OCI-LY7 (cell line): ENCODE results near the gene DGKZ. TPM values are rescaled to one million over a fixed set of nuclear protein-coding genes. Genes with fewer than 3 reads are reported as not detected.

ENCODE experiments used
- BruUV-seq: library from RNA; stranded (reverse); fragments of 400-500 nt; replicated peaks from 2 replicates; lab custom pipeline; 2021; lab: Mats Ljungman, UMichigan
- CTCF ChIA-PET: fragments of 300-600 bp; sonication (Branson Sonifier 250); formaldehyde crosslinking; loops from one replicate; lab custom pipeline; 2022; ENCODE audit warnings: antibody characterized with exemption; ENCODE audit not compliant: unreplicated experiment; lab: Charles Lee
- POLR2A ChIA-PET: fragments of 300-600 bp; sonication (Branson Sonifier 250); formaldehyde crosslinking; loops from one replicate; lab custom pipeline; 2022; ENCODE audit warnings: antibody characterized with exemption; lab: Charles Lee
- DNase-seq: peaks from one replicate; pipeline ENCODE4 v3.0.0-alpha.2; 2015; ENCODE audit warnings: low spot score
- H2AFZ ChIP-seq: fragments of 200-600 bp; sonication (generic), shearing (Covaris generic); 2 replicates; pipeline ENCODE4 v1.6.1; 2014; ENCODE audit warnings: mild to moderate bottlenecking, antibody characterized with exemption, low read length, moderate library complexity
- H3K27ac ChIP-seq: fragments of 200-600 bp; sonication (generic); 2 replicates; pipeline ENCODE4 v1.5.1; 2014; ENCODE audit warnings: mixed run types, low read depth, mild to moderate bottlenecking, moderate library complexity, low read length, inconsistent platforms; ENCODE audit not compliant: poor library complexity, severe bottlenecking
- H3K36me3 ChIP-seq: fragments of 200-600 bp; sonication (generic); 2 replicates; pipeline ENCODE4 v1.6.1; 2014; ENCODE audit warnings: mild to moderate bottlenecking, antibody characterized with exemption, low read length, moderate library complexity, mixed read lengths; ENCODE audit not compliant: insufficient read depth
- H3K4me1 ChIP-seq: fragments of 200-600 bp; sonication (generic); 2 replicates; pipeline ENCODE4 v1.5.1; 2014; ENCODE audit warnings: mild to moderate bottlenecking, low read length; ENCODE audit not compliant: insufficient read depth, poor library complexity, severe bottlenecking
- H3K4me2 ChIP-seq: fragments of 200-600 bp; sonication (generic); 2 replicates; pipeline ENCODE4 v1.6.1; 2014; ENCODE audit warnings: mild to moderate bottlenecking, low read length
- H3K4me3 ChIP-seq: fragments of 200-600 bp; sonication (generic); 2 replicates; pipeline ENCODE4 v1.5.1; 2014; ENCODE audit warnings: mild to moderate bottlenecking, low read depth, low read length; ENCODE audit not compliant: poor library complexity, severe bottlenecking
- H3K79me2 ChIP-seq: fragments of 200-600 bp; sonication (generic); 2 replicates; pipeline ENCODE4 v1.6.1; 2016; ENCODE audit warnings: low read depth, mild to moderate bottlenecking, low read length, moderate library complexity, mixed read lengths; ENCODE audit not compliant: insufficient read depth
- H3K9me2 ChIP-seq: fragments of 200-600 bp; sonication (generic); 2 replicates; pipeline ENCODE4 v1.6.1; 2016; ENCODE audit warnings: mild to moderate bottlenecking, low read length, mixed read lengths; ENCODE audit not compliant: insufficient read depth
- H3K9me3 ChIP-seq: fragments of 200-600 bp; sonication (generic); 2 replicates; pipeline ENCODE4 v1.6.1; 2014; ENCODE audit warnings: mild to moderate bottlenecking, mixed run types, low read length, mixed read lengths
- H4K20me1 ChIP-seq: fragments of 200-600 bp; sonication (generic); 2 replicates; pipeline ENCODE4 v1.6.1; 2014; ENCODE audit warnings: mild to moderate bottlenecking, antibody characterized with exemption, low read length, moderate library complexity, mixed read lengths; ENCODE audit not compliant: insufficient read depth
- EZH2phosphoT487 ChIP-seq: fragments of 200-600 bp; sonication (generic); IDR thresholded peaks from 2 replicates; pipeline ENCODE4 v1.6.1; 2018; ENCODE audit warnings: low read depth, borderline replicate concordance, mild to moderate bottlenecking, mixed run types, antibody characterized with exemption, low read length, moderate library complexity, mixed read lengths
- intact Hi-C: fragments of 100-400 bp; cut with micrococcal nuclease; formaldehyde crosslinking; loops from one replicate; pipeline ENCODE4 v1.10.0; 2022; ENCODE audit not compliant: unreplicated experiment
- total RNA-seq, 2 experiments: library from RNA; depleted of rRNA in 1 of 2; stranded (reverse); fragments of >200 nt in 1 of 2; shearing (Covaris generic) in 1 of 2; gene quantifications; 2 replicates each; pipeline ENCODE4 v1.2.3, GENCODE V29; 2014 to 2022
- TF ChIP-seq, protein P1 (sequence below): fragments of 200-600 bp; sonication (generic); conservative IDR thresholded peaks from 2 replicates; pipeline ENCODE4 v1.5.1; 2014; ENCODE audit warnings: mild to moderate bottlenecking, antibody characterized with exemption, low read length, moderate library complexity, mixed read lengths

DGKZ gene
- total RNA-seq, 2 experiments from 2014 or later, result 134 to 141 TPM

DNA sequence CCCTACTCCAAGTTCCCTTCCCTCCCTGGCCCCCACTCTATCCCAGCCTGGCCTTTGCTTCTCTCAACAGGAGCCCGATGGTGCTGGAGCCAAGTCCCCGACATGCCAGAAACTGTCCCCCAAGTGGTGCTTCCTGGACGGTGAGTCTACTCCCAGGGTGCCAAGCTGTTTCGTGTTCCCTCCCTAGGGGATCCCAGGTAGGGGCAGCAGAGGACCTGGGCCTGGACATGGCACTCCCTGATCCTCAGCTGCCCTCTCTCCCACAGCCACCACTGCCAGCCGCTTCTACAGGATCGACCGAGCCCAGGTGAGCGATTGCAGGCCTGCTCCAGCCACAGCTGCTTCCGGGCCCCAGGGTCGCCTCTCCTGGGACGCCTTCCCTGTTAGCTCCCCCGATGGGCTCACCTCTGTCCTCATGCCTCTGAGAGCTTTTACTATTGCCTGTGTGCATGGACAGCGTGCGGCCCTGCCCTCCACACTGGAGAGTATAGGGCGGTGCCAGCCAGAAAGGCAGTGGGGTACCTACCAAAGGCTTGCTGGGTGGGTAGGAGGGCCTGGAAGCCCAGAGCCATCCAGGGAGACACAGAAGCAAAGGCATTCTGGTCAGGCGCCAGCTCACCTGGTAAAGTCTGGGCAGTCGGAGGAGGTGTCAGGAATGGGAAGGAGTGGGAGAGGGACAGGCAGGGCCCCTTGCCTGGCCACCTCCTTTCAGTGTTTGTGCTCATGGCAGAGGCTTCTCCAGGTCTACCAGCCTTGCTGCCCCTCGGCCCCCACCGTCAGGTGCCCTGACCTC lies 29.2 kb downstream of the DGKZ start:
- no peaks in the 10 kb centered on the region for H4K20me1 ChIP-seq
- H3K36me3 ChIP-seq, result peaks cover 63% of the 10 kb centered on the region
- CTCF ChIA-PET, result no interaction called here
- no peak overlapping the region for H2AFZ ChIP-seq
- POLR2A ChIA-PET, result interaction anchor here (1.0 kb wide), 1 partner anchor 15 kb away, joined by 3 read pairs; no protein-coding TSS in a partner anchor
- no peak overlapping the region for H3K4me2 ChIP-seq
- H3K4me1 ChIP-seq, result peaks cover 11% of the 10 kb centered on the region
- no peaks in the 10 kb centered on the region for H3K79me2 ChIP-seq
- TF ChIP-seq, protein P1, sequence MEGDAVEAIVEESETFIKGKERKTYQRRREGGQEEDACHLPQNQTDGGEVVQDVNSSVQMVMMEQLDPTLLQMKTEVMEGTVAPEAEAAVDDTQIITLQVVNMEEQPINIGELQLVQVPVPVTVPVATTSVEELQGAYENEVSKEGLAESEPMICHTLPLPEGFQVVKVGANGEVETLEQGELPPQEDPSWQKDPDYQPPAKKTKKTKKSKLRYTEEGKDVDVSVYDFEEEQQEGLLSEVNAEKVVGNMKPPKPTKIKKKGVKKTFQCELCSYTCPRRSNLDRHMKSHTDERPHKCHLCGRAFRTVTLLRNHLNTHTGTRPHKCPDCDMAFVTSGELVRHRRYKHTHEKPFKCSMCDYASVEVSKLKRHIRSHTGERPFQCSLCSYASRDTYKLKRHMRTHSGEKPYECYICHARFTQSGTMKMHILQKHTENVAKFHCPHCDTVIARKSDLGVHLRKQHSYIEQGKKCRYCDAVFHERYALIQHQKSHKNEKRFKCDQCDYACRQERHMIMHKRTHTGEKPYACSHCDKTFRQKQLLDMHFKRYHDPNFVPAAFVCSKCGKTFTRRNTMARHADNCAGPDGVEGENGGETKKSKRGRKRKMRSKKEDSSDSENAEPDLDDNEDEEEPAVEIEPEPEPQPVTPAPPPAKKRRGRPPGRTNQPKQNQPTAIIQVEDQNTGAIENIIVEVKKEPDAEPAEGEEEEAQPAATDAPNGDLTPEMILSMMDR, result no peak
- no peak for TF ChIP-seq EZH2phosphoT487
- no peaks in the 10 kb centered on the region for H3K9me3 ChIP-seq
- intact Hi-C loops, result no loop called here
- H3K4me3 ChIP-seq, result no peak overlapping the region
- DNase-seq, result no peak
- no peaks in the 10 kb centered on the region for H3K9me2 ChIP-seq
- H3K27ac ChIP-seq, result no peak overlapping the region
- BruUV-seq, result no TSS peak

GRCh38 chr11:46377290-46377689 lies 30.0 kb downstream of the DGKZ start:
- Histone ChIP-seq H3K4me2 (no peak overlapping the region), H3K4me3 (no peak overlapping the region), H3K79me2 (no peaks in the 10 kb centered on the region), H3K27ac (no peak overlapping the region), H3K9me2 (no peaks in the 10 kb centered on the region), H3K9me3 (no peaks in the 10 kb centered on the region), H2AFZ (no peak overlapping the region), H4K20me1 (no peaks in the 10 kb centered on the region), H3K4me1 (peaks cover 11% of the 10 kb centered on the region), H3K36me3 (peaks cover 56% of the 10 kb centered on the region)
- TF ChIP-seq, protein P1, result no peak
- no peak for TF ChIP-seq EZH2phosphoT487
- POLR2A ChIA-PET, result no interaction called here
- intact Hi-C loops, result no loop called here
- BruUV-seq, result no TSS peak
- no peak for DNase-seq
- CTCF ChIA-PET, result no interaction called here

DNA sequence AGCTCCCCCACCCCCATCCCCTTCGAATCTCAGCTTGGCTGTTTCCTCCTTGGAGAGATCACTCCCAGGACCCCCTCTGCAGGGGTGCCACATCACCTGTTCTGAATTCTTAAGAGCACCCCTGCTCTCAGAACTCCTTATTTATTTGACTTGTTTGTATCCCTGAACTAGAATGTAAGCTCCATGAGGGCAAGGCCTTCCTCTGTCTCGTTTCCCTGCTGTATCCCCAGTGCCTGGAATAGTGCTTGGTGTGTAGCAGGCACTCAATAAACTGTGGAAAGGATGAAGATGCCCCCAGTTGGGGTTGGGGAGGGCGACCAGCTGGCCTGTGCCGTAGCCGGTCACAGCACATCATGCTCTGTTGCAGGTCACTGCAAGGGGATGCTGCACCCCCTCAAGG lies 30.6 kb downstream of the DGKZ start:
- H3K79me2 ChIP-seq, result no peaks in the 10 kb centered on the region
- intact Hi-C loops, result no loop called here
- H3K9me3 ChIP-seq, result no peaks in the 10 kb centered on the region
- ChIA-PET POLR2A (interaction anchor here (1.0 to 1.2 kb wide), 2 partner anchors 17 to 18 kb away, joined by 3 read pairs; no protein-coding TSS in a partner anchor), CTCF (no interaction called here)
- peaks cover 11% of the 10 kb centered on the region for H3K4me1 ChIP-seq
- H3K27ac ChIP-seq, result no peak overlapping the region
- H3K4me2 ChIP-seq, result no peak overlapping the region
- no peak overlapping the region for H3K4me3 ChIP-seq
- H3K9me2 ChIP-seq, result no peaks in the 10 kb centered on the region
- DNase-seq, result no peak
- no peak for TF ChIP-seq EZH2phosphoT487
- TF ChIP-seq, protein P1, result no peak
- no peak overlapping the region for H2AFZ ChIP-seq
- TSS peak; percentile 58 for BruUV-seq
- H4K20me1 ChIP-seq, result no peaks in the 10 kb centered on the region
- peaks cover 52% of the 10 kb centered on the region for H3K36me3 ChIP-seq
